ENCODE data around the gene TOLLIP.

DNA sequence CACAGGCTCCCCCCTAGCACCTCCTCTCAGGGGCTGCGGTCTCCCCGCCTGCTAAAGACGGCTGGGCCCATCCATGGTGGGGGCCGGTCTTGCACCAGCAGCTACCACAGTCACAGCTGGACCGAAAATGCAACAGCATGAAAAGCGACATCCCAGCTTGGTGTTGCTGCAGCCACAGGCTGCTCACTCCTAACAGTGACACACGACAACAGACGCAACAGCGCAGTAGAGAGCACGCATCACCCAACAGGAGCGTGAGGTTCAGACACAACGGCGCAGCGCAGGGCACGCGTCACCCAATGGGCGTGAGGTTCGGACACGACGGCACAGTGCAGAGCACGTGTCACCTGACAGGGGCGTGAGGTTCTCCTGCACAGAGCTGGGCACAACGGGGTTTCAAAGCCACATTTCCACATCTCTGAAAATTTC is 24.1 kb downstream of the TOLLIP start:
- TF ChIP-seq, protein P1, sequence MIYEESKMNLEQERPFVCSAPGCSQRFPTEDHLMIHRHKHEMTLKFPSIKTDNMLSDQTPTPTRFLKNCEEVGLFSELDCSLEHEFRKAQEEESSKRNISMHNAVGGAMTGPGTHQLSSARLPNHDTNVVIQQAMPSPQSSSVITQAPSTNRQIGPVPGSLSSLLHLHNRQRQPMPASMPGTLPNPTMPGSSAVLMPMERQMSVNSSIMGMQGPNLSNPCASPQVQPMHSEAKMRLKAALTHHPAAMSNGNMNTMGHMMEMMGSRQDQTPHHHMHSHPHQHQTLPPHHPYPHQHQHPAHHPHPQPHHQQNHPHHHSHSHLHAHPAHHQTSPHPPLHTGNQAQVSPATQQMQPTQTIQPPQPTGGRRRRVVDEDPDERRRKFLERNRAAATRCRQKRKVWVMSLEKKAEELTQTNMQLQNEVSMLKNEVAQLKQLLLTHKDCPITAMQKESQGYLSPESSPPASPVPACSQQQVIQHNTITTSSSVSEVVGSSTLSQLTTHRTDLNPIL (CRISPR knock-in tag; IDR thresholded peaks at IDR 0.05; ENCODE audit: low read depth) = no peak
- TF ChIP-seq, protein P2, sequence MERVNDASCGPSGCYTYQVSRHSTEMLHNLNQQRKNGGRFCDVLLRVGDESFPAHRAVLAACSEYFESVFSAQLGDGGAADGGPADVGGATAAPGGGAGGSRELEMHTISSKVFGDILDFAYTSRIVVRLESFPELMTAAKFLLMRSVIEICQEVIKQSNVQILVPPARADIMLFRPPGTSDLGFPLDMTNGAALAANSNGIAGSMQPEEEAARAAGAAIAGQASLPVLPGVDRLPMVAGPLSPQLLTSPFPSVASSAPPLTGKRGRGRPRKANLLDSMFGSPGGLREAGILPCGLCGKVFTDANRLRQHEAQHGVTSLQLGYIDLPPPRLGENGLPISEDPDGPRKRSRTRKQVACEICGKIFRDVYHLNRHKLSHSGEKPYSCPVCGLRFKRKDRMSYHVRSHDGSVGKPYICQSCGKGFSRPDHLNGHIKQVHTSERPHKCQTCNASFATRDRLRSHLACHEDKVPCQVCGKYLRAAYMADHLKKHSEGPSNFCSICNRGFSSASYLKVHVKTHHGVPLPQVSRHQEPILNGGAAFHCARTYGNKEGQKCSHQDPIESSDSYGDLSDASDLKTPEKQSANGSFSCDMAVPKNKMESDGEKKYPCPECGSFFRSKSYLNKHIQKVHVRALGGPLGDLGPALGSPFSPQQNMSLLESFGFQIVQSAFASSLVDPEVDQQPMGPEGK (CRISPR knock-in tag; IDR thresholded peaks at IDR 0.05; ENCODE audit: borderline replicate concordance) = no peak
